Activated CD4-positive, alpha-beta T cell treated with anti-CD3 and anti-CD28 coated beads for 1 hour (primary cell): ENCODE results near the gene ABCB11.
"Not testable (repeated sequence)": the region's sequence is repeated elsewhere in the genome, so short reads cannot be mapped to it uniquely, and the experiment has no call there.

Experiments
- DNase-seq: peaks from one replicate; pipeline ENCODE4 v3.0.0-alpha.2; 2020

Gene ABCB11

GRCh38 chr2:168926621-168927386 lies 104.3 kb downstream of the ABCB11 start:
- DNase-seq = no peak

- no peak for DNase-seq
Measured at GRCh38 chr2:168920504-168921157, 110.5 kb downstream of the ABCB11 start.

GRCh38 chr2:168916331-168916675 lies 114.8 kb downstream of the ABCB11 start:
- DNase-seq = no peak

GRCh38 chr2:168915441-168916330 lies 115.4 kb downstream of the ABCB11 start:
- DNase-seq = no peak

GRCh38 chr2:168913495-168913894 lies 117.6 kb downstream of the ABCB11 start:
- DNase-seq = no peak

- DNase-seq = no peak
Measured at GRCh38 chr2:168912901-168913369, 118.2 kb downstream of the ABCB11 start.

GRCh38 chr2:168912466-168912865 lies 118.7 kb downstream of the ABCB11 start:
- DNase-seq = no peak

- DNase-seq = no peak
Measured at GRCh38 chr2:168910330-168910729, 120.8 kb downstream of the ABCB11 start.

GRCh38 chr2:168907940-168908662 lies 123.0 kb downstream of the ABCB11 start:
- DNase-seq = no peak

- DNase-seq = no peak
Measured at GRCh38 chr2:168904358-168904757, 126.8 kb downstream of the ABCB11 start.

GRCh38 chr2:168903888-168904287 lies 127.2 kb downstream of the ABCB11 start:
- DNase-seq = no peak

- DNase-seq = no peak
Measured at GRCh38 chr2:168901003-168901402, 130.1 kb downstream of the ABCB11 start, which contains the start of gene G6PC2. G6PC2 (plus strand) TSS chr2:168901291; CDS start chr2:168901332, 41 bp downstream.

GRCh38 chr2:168897449-168897848 lies 133.7 kb downstream of the ABCB11 start:
- no peak for DNase-seq

- DNase-seq = no peak
Measured at GRCh38 chr2:168896783-168897182, 134.3 kb downstream of the ABCB11 start.

GRCh38 chr2:168895771-168896170 lies 135.4 kb downstream of the ABCB11 start:
- no peak for DNase-seq

- DNase-seq = no peak
Measured at GRCh38 chr2:168894720-168895119, 136.4 kb downstream of the ABCB11 start.

- no peak for DNase-seq
Measured at GRCh38 chr2:168894101-168894500, 137.0 kb downstream of the ABCB11 start.

GRCh38 chr2:168892327-168892726 lies 138.8 kb downstream of the ABCB11 start:
- no peak for DNase-seq

GRCh38 chr2:168890006-168890782 lies 140.9 kb downstream of the ABCB11 start, which contains the start of gene SPC25:
SPC25 (minus strand) TSS chr2:168890430; CDS start chr2:168889519, 911 bp downstream.
- peak; percentile 74 for DNase-seq

GRCh38 chr2:168889635-168890005 lies 141.5 kb downstream of the ABCB11 start:
- no peak for DNase-seq

GRCh38 chr2:168884975-168885374 lies 146.1 kb downstream of the ABCB11 start:
- DNase-seq = no peak

- not testable (repeated sequence) for DNase-seq
Measured at GRCh38 chr2:168882163-168882562, 149.0 kb downstream of the ABCB11 start.
